ENCODE data around the gene POU2F1. TPM values are rescaled to one million over a fixed set of nuclear protein-coding genes. Genes with fewer than 3 reads are reported as not detected.
"Not testable (repeated sequence)": the region's sequence is repeated elsewhere in the genome, so short reads cannot be mapped to it uniquely, and the experiment has no call there.

POU2F1 gene
- total RNA-seq, 1 experiment from 2014 or later = 11.6 TPM

- DNase-seq (ENCODE audit: unreplicated experiment) = no peak
- Mint-ChIP-seq H3K4me3 (ENCODE audit: unreplicated experiment) (no peak overlapping the region), H3K27me3 (ENCODE audit: insufficient read depth, unreplicated experiment) (no peaks in the 10 kb centered on the region), H3K9me3 (ENCODE audit: unreplicated experiment) (no peaks in the 10 kb centered on the region), H3K4me1 (ENCODE audit: insufficient read depth, unreplicated experiment) (peaks cover 22% of the 10 kb centered on the region), H3K27ac (ENCODE audit: low read depth, unreplicated experiment) (no peak overlapping the region), H3K36me3 (ENCODE audit: insufficient read depth, unreplicated experiment) (no peaks in the 10 kb centered on the region)
- no peak for TF ChIP-seq CTCF (IDR thresholded peaks at IDR 0.05; ENCODE audit: unreplicated experiment)
- no TSS peak for BruUV-seq (replicated peaks)
- intact Hi-C loops (cut with micrococcal nuclease) = no loop called here
- POLR2A ChIA-PET = no interaction called here
- CTCF ChIA-PET = interaction anchor here (0.6 to 1.5 kb wide), 3 partner anchors 20 to 378 kb away, joined by 3 to 6 read pairs (median 5); partner anchors contain the start of gene POU2F1
Observed at GRCh38 chr1:167200749-167201148, 19.9 kb upstream of the POU2F1 start.

- CTCF ChIA-PET = interaction anchor here (0.6 to 1.5 kb wide), 3 partner anchors 18 to 1559 kb away, joined by 3 to 6 read pairs (median 4); partner anchors contain the start of gene POU2F1
Observed at GRCh38 chr1:167202049-167202448, 18.6 kb upstream of the POU2F1 start.

GRCh38 chr1:167205306-167206050 lies 15.2 kb upstream of the POU2F1 start:
- H3K4me1 Mint-ChIP-seq (ENCODE audit: insufficient read depth, unreplicated experiment); intact Hi-C loops (cut with micrococcal nuclease); H3K27me3 Mint-ChIP-seq (ENCODE audit: insufficient read depth, unreplicated experiment); H3K4me3 Mint-ChIP-seq (ENCODE audit: unreplicated experiment); H3K36me3 Mint-ChIP-seq (ENCODE audit: insufficient read depth, unreplicated experiment); BruUV-seq (replicated peaks): not testable (repeated sequence)
- DNase-seq (ENCODE audit: unreplicated experiment) = peak; percentile 38
- POLR2A ChIA-PET = interaction anchor here (1.2 to 2.8 kb wide), 2 partner anchors 11 to 14 kb away, joined by 3 to 15 read pairs; partner anchors contain the start of gene POU2F1
- H3K9me3 Mint-ChIP-seq (ENCODE audit: unreplicated experiment) = peaks cover 13% of the 10 kb centered on the region
- CTCF ChIA-PET = interaction anchor here (0.6 to 2.2 kb wide), 4 partner anchors 13 to 146 kb away, joined by 3 to 6 read pairs (median 4); no protein-coding TSS in a partner anchor
- H3K27ac Mint-ChIP-seq (ENCODE audit: low read depth, unreplicated experiment) = peak overlapping the region; percentile 63

More at GRCh38 chr1:167202049-167202448, 18.6 kb upstream of the POU2F1 start:
- peaks cover 13% of the 10 kb centered on the region for H3K4me1 Mint-ChIP-seq (ENCODE audit: insufficient read depth, unreplicated experiment)
- BruUV-seq (replicated peaks) = no TSS peak
- H3K36me3 Mint-ChIP-seq (ENCODE audit: insufficient read depth, unreplicated experiment) = no peaks in the 10 kb centered on the region
- no peak overlapping the region for H3K27ac Mint-ChIP-seq (ENCODE audit: low read depth, unreplicated experiment)
- no peaks in the 10 kb centered on the region for H3K27me3 Mint-ChIP-seq (ENCODE audit: insufficient read depth, unreplicated experiment)
- intact Hi-C loops (cut with micrococcal nuclease) = no loop called here
- DNase-seq (ENCODE audit: unreplicated experiment) = no peak
- no peak for TF ChIP-seq CTCF (IDR thresholded peaks at IDR 0.05; ENCODE audit: unreplicated experiment)
- POLR2A ChIA-PET = no interaction called here
- H3K9me3 Mint-ChIP-seq (ENCODE audit: unreplicated experiment) = no peaks in the 10 kb centered on the region
- H3K4me3 Mint-ChIP-seq (ENCODE audit: unreplicated experiment) = no peak overlapping the region

- DNase-seq (ENCODE audit: unreplicated experiment) = no peak
- no TSS peak for BruUV-seq (replicated peaks)
- Mint-ChIP-seq H3K9me3 (ENCODE audit: unreplicated experiment) (peaks cover 13% of the 10 kb centered on the region), H3K4me1 (ENCODE audit: insufficient read depth, unreplicated experiment) (peaks cover 7% of the 10 kb centered on the region), H3K36me3 (ENCODE audit: insufficient read depth, unreplicated experiment) (no peaks in the 10 kb centered on the region), H3K4me3 (ENCODE audit: unreplicated experiment) (no peak overlapping the region), H3K27me3 (ENCODE audit: insufficient read depth, unreplicated experiment) (no peaks in the 10 kb centered on the region), H3K27ac (ENCODE audit: low read depth, unreplicated experiment) (peak overlapping the region; percentile 63)
- intact Hi-C loops (cut with micrococcal nuclease) = no loop called here
- ChIA-PET POLR2A (interaction anchor here (0.6 to 2.8 kb wide), 2 partner anchors 13 to 17 kb away, joined by 3 to 15 read pairs; partner anchors contain the start of gene POU2F1), CTCF (interaction anchor here (0.6 to 0.7 kb wide), 3 partner anchors 13 to 344 kb away, joined by 3 to 6 read pairs (median 4); no protein-coding TSS in a partner anchor)
- TF ChIP-seq CTCF (IDR thresholded peaks at IDR 0.05; ENCODE audit: unreplicated experiment) = no peak
Observed at GRCh38 chr1:167206166-167206835, 14.4 kb upstream of the POU2F1 start.
